HEK293T (cell line): ENCODE measurements around the gene FADS1.

Experiments
- CTCF ChIA-PET: fragments of 350-600 bp; formaldehyde crosslinking; extraction: SDS; loops from one replicate; lab custom pipeline; 2021; ENCODE audit warnings: antibody characterized with exemption, inconsistent platforms; lab: Yijun Ruan, JAX
- POLR2A ChIA-PET: fragments of 350-600 bp; formaldehyde crosslinking; extraction: SDS; loops from one replicate; lab custom pipeline; 2020; ENCODE audit warnings: antibody characterized with exemption, inconsistent platforms; lab: Yijun Ruan, JAX
- DNase-seq: peaks from one replicate; pipeline ENCODE4 v3.0.0; 2012; ENCODE audit warnings: mixed read lengths; ENCODE audit errors: extremely low spot score
- ARNT ChIP-seq: fragments of 450-650 bp; IDR thresholded peaks from 2 replicates; pipeline ENCODE4 v1.6.1; 2017; ENCODE audit warnings: mild to moderate bottlenecking
- BHLHE40 ChIP-seq: fragments of 450-650 bp; IDR thresholded peaks from 2 replicates; pipeline ENCODE4 v1.6.1; 2016; ENCODE audit warnings: mild to moderate bottlenecking, moderate library complexity, borderline replicate concordance
- CTBP1 ChIP-seq: fragments of 450-650 bp; IDR thresholded peaks from 2 replicates; pipeline ENCODE4 v1.6.1; 2016; ENCODE audit warnings: borderline replicate concordance
- ELF4 ChIP-seq: fragments of 450-650 bp; IDR thresholded peaks from 2 replicates; pipeline ENCODE4 v1.6.1; 2017; ENCODE audit warnings: antibody characterized with exemption
- FOXA1 ChIP-seq: fragments of 450-650 bp; IDR thresholded peaks from 2 replicates; pipeline ENCODE4 v1.6.1; 2016; ENCODE audit warnings: mild to moderate bottlenecking
- FOXK2 ChIP-seq: fragments of 450-650 bp; IDR thresholded peaks from 2 replicates; pipeline ENCODE4 v1.6.1; 2016; ENCODE audit warnings: mild to moderate bottlenecking
- FOXM1 ChIP-seq: fragments of 450-650 bp; IDR thresholded peaks from 2 replicates; pipeline ENCODE4 v1.6.1; 2017; ENCODE audit warnings: mild to moderate bottlenecking, borderline replicate concordance
- HDGF ChIP-seq: fragments of 450-650 bp; IDR thresholded peaks from 2 replicates; pipeline ENCODE4 v1.6.1; 2017; ENCODE audit warnings: antibody characterized with exemption, borderline replicate concordance
- L3MBTL2 ChIP-seq: fragments of 450-650 bp; conservative IDR thresholded peaks from 2 replicates; pipeline ENCODE4 v1.6.1; 2016; ENCODE audit warnings: mild to moderate bottlenecking
- LEF1 ChIP-seq: fragments of 450-650 bp; IDR thresholded peaks from 2 replicates; pipeline ENCODE4 v1.6.1; 2017; ENCODE audit warnings: mild to moderate bottlenecking, borderline replicate concordance
- NFRKB ChIP-seq: fragments of 450-650 bp; IDR thresholded peaks from 2 replicates; pipeline ENCODE4 v1.6.1; 2016; ENCODE audit warnings: mild to moderate bottlenecking, moderate library complexity
- PKNOX1 ChIP-seq: fragments of 450-650 bp; IDR thresholded peaks from 2 replicates; pipeline ENCODE4 v1.6.1; 2016
- SP1 ChIP-seq: fragments of 450-650 bp; IDR thresholded peaks from 2 replicates; pipeline ENCODE4 v1.6.1; 2017
- SUZ12 ChIP-seq: fragments of 450-650 bp; IDR thresholded peaks from 2 replicates; pipeline ENCODE4 v1.6.1; 2016; ENCODE audit warnings: mild to moderate bottlenecking
- TARDBP ChIP-seq: fragments of 450-650 bp; IDR thresholded peaks from 2 replicates; pipeline ENCODE4 v1.6.1; 2016
- ZNF384 ChIP-seq: fragments of 450-650 bp; IDR thresholded peaks from 2 replicates; pipeline ENCODE4 v1.6.1; 2016

The FADS1 gene

GRCh38 chr11:61820174-61820573 lies 3.4 kb upstream of the FADS1 start:
- DNase-seq: no peak
- POLR2A ChIA-PET: no interaction called here
- no peak for TF ChIP-seq SUZ12
- TF ChIP-seq LEF1: no peak
- TF ChIP-seq FOXK2: no peak
- no peak for TF ChIP-seq L3MBTL2
- no peak for TF ChIP-seq ZNF384
- no peak for TF ChIP-seq SP1
- TF ChIP-seq TARDBP: no peak
- TF ChIP-seq FOXA1: no peak
- TF ChIP-seq NFRKB: no peak
- TF ChIP-seq CTBP1: no peak
- TF ChIP-seq ELF4: no peak
- no peak for TF ChIP-seq PKNOX1
- TF ChIP-seq FOXM1: no peak
- no peak for TF ChIP-seq HDGF
- no peak for TF ChIP-seq BHLHE40
- no peak for TF ChIP-seq ARNT
- CTCF ChIA-PET: no interaction called here

- DNase-seq: no peak
- TF ChIP-seq SP1: no peak
- no peak for TF ChIP-seq ARNT
- TF ChIP-seq CTBP1: no peak
- TF ChIP-seq HDGF: no peak
- no peak for TF ChIP-seq NFRKB
- no peak for TF ChIP-seq BHLHE40
- TF ChIP-seq ZNF384: no peak
- no peak for TF ChIP-seq SUZ12
- no peak for TF ChIP-seq LEF1
- no peak for TF ChIP-seq ELF4
- TF ChIP-seq FOXK2: no peak
- TF ChIP-seq FOXM1: no peak
- no peak for TF ChIP-seq PKNOX1
- TF ChIP-seq FOXA1: no peak
- TF ChIP-seq TARDBP: no peak
- POLR2A ChIA-PET: interaction anchor here (0.9 to 4.3 kb wide), 8 partner anchors 11 to 30 kb away, joined by 3 to 27 read pairs (median 4); partner anchors contain the start of genes FADS2, FEN1 and TMEM258
- CTCF ChIA-PET: interaction anchor here (0.7 kb wide), 1 partner anchor 11 kb away, joined by 3 read pairs; no protein-coding TSS in a partner anchor
Measured at GRCh38 chr11:61817471-61818202, 834 bp upstream of the FADS1 start.

GRCh38 chr11:61815790-61816735 lies 740 bp downstream of the FADS1 start:
- POLR2A ChIA-PET: interaction anchor here (0.9 to 4.3 kb wide), 8 partner anchors 8 to 266 kb away, joined by 3 to 27 read pairs (median 4); partner anchors contain the start of genes FEN1 and TMEM258
- CTCF ChIA-PET: interaction anchor here (3.3 kb wide), 1 partner anchor 19 kb away, joined by 15 read pairs; no protein-coding TSS in a partner anchor
- peak; percentile 47; the same call in 1 of the 2 replicates for TF ChIP-seq L3MBTL2
- no peak for TF ChIP-seq NFRKB
- peak; percentile 39 for DNase-seq

GRCh38 chr11:61814958-61815789 lies 1.6 kb downstream of the FADS1 start:
- TF ChIP-seq BHLHE40 (no peak), NFRKB (no peak), FOXA1 (no peak)
- ChIA-PET POLR2A (interaction anchor here (0.6 to 4.3 kb wide), 8 partner anchors 7 to 267 kb away, joined by 3 to 27 read pairs (median 4); partner anchors contain the start of genes FEN1 and TMEM258), CTCF (interaction anchor here (3.3 kb wide), 1 partner anchor 18 kb away, joined by 15 read pairs; no protein-coding TSS in a partner anchor)
- DNase-seq: peak; percentile 77

- DNase-seq: no peak
- TF ChIP-seq CTBP1: no peak
- TF ChIP-seq NFRKB: no peak
- no peak for TF ChIP-seq FOXK2
- no peak for TF ChIP-seq SP1
- no peak for TF ChIP-seq L3MBTL2
- TF ChIP-seq SUZ12: no peak
- TF ChIP-seq ZNF384: no peak
- no peak for TF ChIP-seq LEF1
- no peak for TF ChIP-seq PKNOX1
- no peak for TF ChIP-seq TARDBP
- TF ChIP-seq FOXM1: no peak
- no peak for TF ChIP-seq BHLHE40
- TF ChIP-seq ELF4: no peak
- no peak for TF ChIP-seq ARNT
- TF ChIP-seq HDGF: no peak
- CTCF ChIA-PET: interaction anchor here (3.3 kb wide), 1 partner anchor 17 kb away, joined by 15 read pairs; no protein-coding TSS in a partner anchor
- POLR2A ChIA-PET: interaction anchor here (0.6 to 4.3 kb wide), 6 partner anchors 9 to 268 kb away, joined by 3 to 27 read pairs (median 4); partner anchors contain the start of genes FEN1 and TMEM258
Measured at GRCh38 chr11:61814247-61814957, 2.4 kb downstream of the FADS1 start.
